ENCODE results near the gene ARHGAP1. TPM values are rescaled to one million over a fixed set of nuclear protein-coding genes. Genes with fewer than 3 reads are reported as not detected.

ARHGAP1 gene
- total and polyA plus RNA-seq, 2 donors (not counting 3 experiments of a cell fraction or from before 2014, with no cell fraction given), result 30.9 to 58.2 TPM

DNA sequence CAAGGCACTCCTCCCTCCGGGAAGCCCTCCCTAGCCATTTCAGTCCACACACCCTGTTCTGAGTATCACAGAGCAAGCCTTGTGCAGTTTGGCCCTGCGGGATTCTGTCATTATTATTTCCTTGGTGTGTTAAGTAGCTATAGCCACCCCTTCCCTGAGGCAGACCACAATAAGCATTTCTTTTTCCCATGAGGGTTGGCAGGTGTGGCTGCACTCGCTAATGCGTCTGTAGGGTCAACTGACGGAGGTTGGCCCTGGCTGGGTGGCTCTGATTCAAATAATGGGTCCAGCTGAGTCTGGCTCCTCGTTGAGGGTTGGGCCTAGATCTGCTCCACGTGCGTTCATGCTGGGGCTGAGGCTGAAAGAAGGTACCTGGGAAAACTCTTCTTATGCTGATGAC, 23.7 kb upstream of the ARHGAP1 start:
- H4K20me1 ChIP-seq (replicated peaks; ENCODE audit: control insufficient read depth, extremely low read depth, insufficient read depth, low read length), result no peaks in the 10 kb centered on the region
- H3K9me3 ChIP-seq (replicated peaks; ENCODE audit: control insufficient read depth, insufficient read depth, low read length), result no peaks in the 10 kb centered on the region
- dilution Hi-C loops (cut with MboI; ENCODE audit: extremely low pct_ligation_motif_present, low sequenced_read_pairs), result no loop called here
- no peaks in the 10 kb centered on the region for H3K9me1 ChIP-seq (replicated peaks; ENCODE audit: control insufficient read depth, extremely low read depth, insufficient read depth, low read length)
- H3K9ac ChIP-seq (replicated peaks; ENCODE audit: extremely low read depth, insufficient read depth, low read length), result no peak overlapping the region
- CTCF ChIA-PET, result no interaction called here
- FAIRE-seq, result no peak
- no peaks in the 10 kb centered on the region for H3K4me1 ChIP-seq (ENCODE audit: control insufficient read depth, extremely low read depth, insufficient read depth, low read length)
- no peak for DNase-seq (ENCODE audit: low read depth, low spot score)
- no peaks in the 10 kb centered on the region for H3K27me3 ChIP-seq (ENCODE audit: control insufficient read depth in 2 of 2, insufficient read depth in 2 of 2, low read length in 2 of 2)
- no TSS peak for BruUV-seq (replicated peaks)
- POLR2A ChIA-PET, result no interaction called here
- H3K27ac ChIP-seq (ENCODE audit: insufficient read depth, low read depth, low read length), result no peak overlapping the region
- no peak overlapping the region for H3K4me2 ChIP-seq (ENCODE audit: insufficient read depth, low read length)
- no peaks in the 10 kb centered on the region for H3K79me2 ChIP-seq (ENCODE audit: control insufficient read depth, insufficient read depth, low read length)
- no peaks in the 10 kb centered on the region for H3K36me3 ChIP-seq (ENCODE audit: control insufficient read depth in 2 of 2, extremely low read depth in 1 of 2, insufficient read depth in 2 of 2, low read length in 2 of 2)
- TF ChIP-seq FOS (IDR thresholded peaks at IDR 0.05; ENCODE audit: borderline replicate concordance, insufficient read depth, low read length) (no peak), JUN (IDR thresholded peaks at IDR 0.05; ENCODE audit: borderline replicate concordance, insufficient read depth, insufficient read length, low read depth) (no peak), POLR2AphosphoS5 (IDR thresholded peaks at IDR 0.05; ENCODE audit: insufficient read depth, low read depth, low read length) (no peak), GATA2 (IDR thresholded peaks at IDR 0.05; ENCODE audit: insufficient read depth, insufficient read length, low read depth, low read length) (no peak)
- TF ChIP-seq, protein P1, sequence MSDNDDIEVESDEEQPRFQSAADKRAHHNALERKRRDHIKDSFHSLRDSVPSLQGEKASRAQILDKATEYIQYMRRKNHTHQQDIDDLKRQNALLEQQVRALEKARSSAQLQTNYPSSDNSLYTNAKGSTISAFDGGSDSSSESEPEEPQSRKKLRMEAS (IDR thresholded peaks at IDR 0.05; ENCODE audit: insufficient read depth, insufficient read length), result no peak
- intact Hi-C loops (cut with micrococcal nuclease), result no loop called here
- no peak overlapping the region for H2AFZ ChIP-seq (ENCODE audit: low read depth, low read length)
- H3K4me3 ChIP-seq (replicated peaks in 1 of 3; ENCODE audit: insufficient read depth in 1 of 3, low read depth in 1 of 3, low read length in 3 of 3), result no peak overlapping the region

- Histone ChIP-seq H3K4me3 (replicated peaks in 1 of 3; ENCODE audit: insufficient read depth in 1 of 3, low read depth in 1 of 3, low read length in 3 of 3) (no peak overlapping the region), H3K79me2 (ENCODE audit: control insufficient read depth, insufficient read depth, low read length) (no peaks in the 10 kb centered on the region), H2AFZ (ENCODE audit: low read depth, low read length) (no peak overlapping the region), H3K27ac (ENCODE audit: insufficient read depth, low read depth, low read length) (no peak overlapping the region), H3K4me1 (ENCODE audit: control insufficient read depth, extremely low read depth, insufficient read depth, low read length) (no peaks in the 10 kb centered on the region), H4K20me1 (replicated peaks; ENCODE audit: control insufficient read depth, extremely low read depth, insufficient read depth, low read length) (no peaks in the 10 kb centered on the region), H3K9me3 (replicated peaks; ENCODE audit: control insufficient read depth, insufficient read depth, low read length) (no peaks in the 10 kb centered on the region), H3K27me3 (ENCODE audit: control insufficient read depth in 2 of 2, insufficient read depth in 2 of 2, low read length in 2 of 2) (no peaks in the 10 kb centered on the region), H3K4me2 (ENCODE audit: insufficient read depth, low read length) (no peak overlapping the region), H3K9ac (replicated peaks; ENCODE audit: extremely low read depth, insufficient read depth, low read length) (no peak overlapping the region), H3K9me1 (replicated peaks; ENCODE audit: control insufficient read depth, extremely low read depth, insufficient read depth, low read length) (no peaks in the 10 kb centered on the region), H3K36me3 (ENCODE audit: control insufficient read depth in 2 of 2, extremely low read depth in 1 of 2, insufficient read depth in 2 of 2, low read length in 2 of 2) (no peaks in the 10 kb centered on the region)
- ChIA-PET CTCF (no interaction called here), POLR2A (no interaction called here)
- TF ChIP-seq GATA2 (IDR thresholded peaks at IDR 0.05; ENCODE audit: insufficient read depth, insufficient read length, low read depth, low read length) (no peak), JUN (IDR thresholded peaks at IDR 0.05; ENCODE audit: borderline replicate concordance, insufficient read depth, insufficient read length, low read depth) (no peak), MYC (IDR thresholded peaks at IDR 0.05; ENCODE audit: low read depth, low read length) (no peak), POLR2A (IDR thresholded peaks at IDR 0.05; ENCODE audit: low read depth, low read length) (no peak), EZH2 (IDR thresholded peaks at IDR 0.05; ENCODE audit: borderline replicate concordance, low read depth, low read length, severe bottlenecking) (no peak), FOS (IDR thresholded peaks at IDR 0.05; ENCODE audit: borderline replicate concordance, insufficient read depth, low read length) (no peak), POLR2AphosphoS5 (IDR thresholded peaks at IDR 0.05; ENCODE audit: insufficient read depth, low read depth, low read length) (no peak), CTCF (IDR thresholded peaks at IDR 0.05; ENCODE audit: extremely low read depth in 1 of 2, insufficient read depth in 1 of 2, low read depth in 1 of 2, low read length in 2 of 2) (no peak)
- TF ChIP-seq, protein P1 (IDR thresholded peaks at IDR 0.05; ENCODE audit: insufficient read depth, insufficient read length), result no peak
- intact Hi-C loops (cut with micrococcal nuclease) (no loop called here), dilution Hi-C loops (cut with MboI; ENCODE audit: extremely low pct_ligation_motif_present, low sequenced_read_pairs) (no loop called here)
- FAIRE-seq (no peak), DNase-seq (ENCODE audit: low read depth, low spot score) (no peak)
- BruUV-seq (replicated peaks), result no TSS peak
Observed at GRCh38 chr11:46723359-46723680, 22.9 kb upstream of the ARHGAP1 start.
